Keratinocyte (primary cell): ENCODE data around the gene IFT172. TPM values are rescaled to one million over a fixed set of nuclear protein-coding genes. Genes with fewer than 3 reads are reported as not detected.
A peak's percentile ranks its signal among the peaks of the same experiment; 100 is the strongest.

ENCODE experiments used
- DNase-seq: peaks from one replicate; pipeline ENCODE4 v3.0.0-alpha.2; 2011; ENCODE audit warnings: low read depth, missing footprints, low spot score
- FAIRE-seq: peaks from 2 replicates; lab custom pipeline; 2011; peaks lifted over from hg19 to GRCh38; lab: Jason Lieb, UNC
- H2AFZ ChIP-seq: 2 replicates; pipeline ENCODE4 v1.6.0; 2012; ENCODE audit warnings: low read length, control low read depth, inconsistent platforms; ENCODE audit not compliant: control insufficient read depth
- H3K27ac ChIP-seq: 2 replicates; pipeline ENCODE4 v1.5.1; 2011; ENCODE audit warnings: low read length; ENCODE audit not compliant: control insufficient read depth, insufficient read depth
- H3K27me3 ChIP-seq: 3 replicates; pipeline ENCODE4 v1.6.0; 2011; ENCODE audit warnings: low read length; ENCODE audit not compliant: control insufficient read depth, insufficient read depth; ENCODE audit errors: extremely low read depth
- H3K36me3 ChIP-seq, 2 experiments: 2 replicates in 1 of 2; 3 replicates in 1 of 2; pipeline ENCODE4 v1.5.1; 2011; ENCODE audit warnings: low read length in 2 of 2, mild to moderate bottlenecking in 1 of 2; ENCODE audit not compliant: control insufficient read depth in 2 of 2, insufficient read depth in 2 of 2; ENCODE audit errors: extremely low read depth in 1 of 2
- H3K4me1 ChIP-seq: 3 replicates; pipeline ENCODE4 v1.5.1; 2011; ENCODE audit warnings: low read length; ENCODE audit not compliant: control insufficient read depth, insufficient read depth; ENCODE audit errors: extremely low read depth
- H3K4me2 ChIP-seq: 3 replicates; pipeline ENCODE4 v1.6.0; 2011; ENCODE audit warnings: low read depth, low read length; ENCODE audit not compliant: control insufficient read depth, insufficient read depth; ENCODE audit errors: extremely low read depth
- H3K4me3 ChIP-seq, 3 experiments: fragments of 200-600 bp in 1 of 3; sonication (generic) in 1 of 3; 2 replicates in 2 of 3; 3 replicates in 1 of 3; pipeline ENCODE4 v1.5.1; 2011 to 2016; ENCODE audit warnings: low read length in 3 of 3, mild to moderate bottlenecking in 3 of 3, control low read depth in 2 of 3, inconsistent platforms in 1 of 3, low read depth in 1 of 3, mixed read lengths in 1 of 3, mixed run types in 1 of 3, moderate library complexity in 1 of 3; ENCODE audit not compliant: control insufficient read depth in 2 of 3, insufficient read depth in 2 of 3; ENCODE audit errors: extremely low read depth in 1 of 3
- H3K79me2 ChIP-seq: 2 replicates; pipeline ENCODE4 v1.6.0; 2012; ENCODE audit warnings: low read length; ENCODE audit not compliant: control insufficient read depth, insufficient read depth
- H3K9ac ChIP-seq: 3 replicates; pipeline ENCODE4 v1.6.0; 2011; ENCODE audit warnings: low read length; ENCODE audit not compliant: control insufficient read depth, insufficient read depth; ENCODE audit errors: extremely low read depth
- H3K9me1 ChIP-seq: 3 replicates; pipeline ENCODE4 v1.6.0; 2011; ENCODE audit warnings: low read length; ENCODE audit not compliant: control insufficient read depth, insufficient read depth; ENCODE audit errors: extremely low read depth
- H3K9me3 ChIP-seq: 2 replicates; pipeline ENCODE4 v1.5.1; 2012; ENCODE audit warnings: low read depth, low read length; ENCODE audit not compliant: control insufficient read depth
- H4K20me1 ChIP-seq: 3 replicates; pipeline ENCODE4 v1.6.0; 2011; ENCODE audit warnings: low read length; ENCODE audit not compliant: control insufficient read depth, insufficient read depth; ENCODE audit errors: extremely low read depth
- EZH2 ChIP-seq: IDR thresholded peaks from one replicate; pipeline ENCODE4 v1.6.1; 2012; ENCODE audit warnings: inconsistent platforms, mild to moderate bottlenecking, low read length, moderate library complexity
- dilution Hi-C: fragments of 300-500 bp; cut with MboI; formaldehyde crosslinking; loops from one replicate; pipeline ENCODE4 v1.7.0; 2020; ENCODE audit warnings: low sequenced_read_pairs; ENCODE audit not compliant: extremely low pct_ligation_motif_present
- polyA plus RNA-seq, 5 experiments: library from polyadenylated mRNA; depleted of rRNA in 3 of 5; stranded (reverse) in 3 of 5; stranded (forward) in 1 of 5; unstranded in 1 of 5; fragments of >200 nt; gene quantifications; 1 replicate in 1 of 5; 2 replicates in 3 of 5; 3 replicates in 1 of 5; pipeline versions ENCODE4 v1.2.1 to v1.2.3, GENCODE V29; 2011 to 2012; ENCODE audit warnings: missing spikeins in 2 of 5, low read depth in 1 of 5, low replicate concordance in 1 of 5
- TF ChIP-seq, protein P1 (sequence below), 3 experiments: IDR thresholded peaks in 1 of 3; conservative IDR thresholded peaks in 1 of 3; optimal IDR thresholded peaks in 1 of 3; 2 replicates in 2 of 3; 3 replicates in 1 of 3; pipeline versions ENCODE3 to v1.5.1; 2011; ENCODE audit warnings: low read length in 3 of 3, mild to moderate bottlenecking in 3 of 3, moderate library complexity in 2 of 3, control low read depth in 1 of 3, inconsistent platforms in 1 of 3; ENCODE audit not compliant: insufficient read depth in 2 of 3; ENCODE audit errors: extremely low read depth in 1 of 3

IFT172 gene
- polyA plus RNA-seq, 1 donor (not counting 4 experiments of a cell fraction or from before 2014, with no cell fraction given) = 12.7 TPM

DNA sequence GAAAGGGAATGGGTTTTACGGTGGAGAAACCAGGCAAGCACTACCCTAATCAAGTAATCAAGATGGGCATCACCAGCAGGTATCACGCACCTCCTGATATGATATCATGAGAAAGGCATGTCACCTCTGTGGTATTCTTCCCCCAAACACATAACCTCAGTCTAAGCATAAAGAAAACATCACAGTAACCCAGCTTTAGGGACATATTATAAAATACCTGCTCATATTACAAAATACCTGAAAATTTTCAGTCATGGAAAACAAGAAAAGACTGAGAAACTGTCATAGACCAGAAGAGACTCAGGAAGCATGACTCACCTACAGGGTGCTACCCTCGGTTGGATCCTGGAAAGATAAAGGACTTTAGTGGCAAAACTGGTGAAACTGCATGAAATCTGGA is 37.6 kb upstream of the IFT172 start:
- no peak overlapping the region for H3K9ac ChIP-seq
- no peaks in the 10 kb centered on the region for H3K9me1 ChIP-seq
- no peak overlapping the region for H3K27ac ChIP-seq
- DNase-seq (peak; percentile 13), FAIRE-seq (no peak)
- peaks cover 12% of the 10 kb centered on the region for H3K4me1 ChIP-seq
- H3K9me3 ChIP-seq = no peaks in the 10 kb centered on the region
- dilution Hi-C loops = no loop called here
- no peak overlapping the region for H2AFZ ChIP-seq
- H4K20me1 ChIP-seq = no peaks in the 10 kb centered on the region
- no peak overlapping the region for H3K4me3 ChIP-seq
- H3K36me3 ChIP-seq = no peaks in the 10 kb centered on the region
- no peaks in the 10 kb centered on the region for H3K79me2 ChIP-seq
- no peak for TF ChIP-seq EZH2
- TF ChIP-seq, protein P1, sequence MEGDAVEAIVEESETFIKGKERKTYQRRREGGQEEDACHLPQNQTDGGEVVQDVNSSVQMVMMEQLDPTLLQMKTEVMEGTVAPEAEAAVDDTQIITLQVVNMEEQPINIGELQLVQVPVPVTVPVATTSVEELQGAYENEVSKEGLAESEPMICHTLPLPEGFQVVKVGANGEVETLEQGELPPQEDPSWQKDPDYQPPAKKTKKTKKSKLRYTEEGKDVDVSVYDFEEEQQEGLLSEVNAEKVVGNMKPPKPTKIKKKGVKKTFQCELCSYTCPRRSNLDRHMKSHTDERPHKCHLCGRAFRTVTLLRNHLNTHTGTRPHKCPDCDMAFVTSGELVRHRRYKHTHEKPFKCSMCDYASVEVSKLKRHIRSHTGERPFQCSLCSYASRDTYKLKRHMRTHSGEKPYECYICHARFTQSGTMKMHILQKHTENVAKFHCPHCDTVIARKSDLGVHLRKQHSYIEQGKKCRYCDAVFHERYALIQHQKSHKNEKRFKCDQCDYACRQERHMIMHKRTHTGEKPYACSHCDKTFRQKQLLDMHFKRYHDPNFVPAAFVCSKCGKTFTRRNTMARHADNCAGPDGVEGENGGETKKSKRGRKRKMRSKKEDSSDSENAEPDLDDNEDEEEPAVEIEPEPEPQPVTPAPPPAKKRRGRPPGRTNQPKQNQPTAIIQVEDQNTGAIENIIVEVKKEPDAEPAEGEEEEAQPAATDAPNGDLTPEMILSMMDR (optimal IDR thresholded peaks at IDR 0.05 in 1 of 3, IDR thresholded peaks at IDR 0.05 in 1 of 3, conservative IDR thresholded peaks at IDR 0.05 in 1 of 3; ENCODE audit: extremely low read depth in 1 of 3, insufficient read depth in 2 of 3, low read length in 3 of 3) = no peak
- no peaks in the 10 kb centered on the region for H3K27me3 ChIP-seq
- peak overlapping the region; percentile 70 for H3K4me2 ChIP-seq

DNA sequence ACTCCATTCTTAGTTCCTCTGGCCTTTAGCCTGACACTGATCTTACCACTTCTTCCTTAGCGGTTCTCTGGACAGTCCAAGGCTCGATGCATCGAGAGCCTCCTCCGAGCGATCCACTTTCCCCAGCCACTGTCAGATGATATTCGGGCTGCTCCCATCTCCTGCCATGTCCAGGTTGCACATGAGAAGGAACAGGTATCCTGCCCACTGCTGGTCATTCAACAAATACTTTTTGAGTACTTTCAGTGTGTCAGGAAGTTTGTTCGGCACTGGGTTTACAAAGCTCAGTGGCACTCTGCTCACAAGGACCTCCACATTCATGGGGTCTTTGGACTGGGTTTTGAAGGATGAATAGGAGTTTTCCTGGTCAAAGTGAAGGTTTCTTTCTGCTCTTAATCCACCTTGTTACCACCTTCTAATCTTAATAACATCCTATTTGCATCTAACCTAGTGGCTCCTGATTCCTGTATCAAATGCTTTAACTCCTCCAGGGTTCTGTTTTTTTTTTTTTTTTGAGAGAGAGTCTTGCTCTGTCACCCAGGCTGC is 32.9 kb upstream of the IFT172 start:
- no peaks in the 10 kb centered on the region for H3K79me2 ChIP-seq
- H3K36me3 ChIP-seq = no peaks in the 10 kb centered on the region
- H3K9ac ChIP-seq = no peak overlapping the region
- no peak overlapping the region for H3K4me3 ChIP-seq
- H4K20me1 ChIP-seq = no peaks in the 10 kb centered on the region
- dilution Hi-C loops = no loop called here
- peaks cover 9% of the 10 kb centered on the region for H3K4me1 ChIP-seq
- no peak for TF ChIP-seq EZH2
- TF ChIP-seq, protein P1 (optimal IDR thresholded peaks at IDR 0.05 in 1 of 3, IDR thresholded peaks at IDR 0.05 in 1 of 3, conservative IDR thresholded peaks at IDR 0.05 in 1 of 3; ENCODE audit: extremely low read depth in 1 of 3, insufficient read depth in 2 of 3, low read length in 3 of 3) = peak in 1 of 3 experiments; percentile 16
- no peak overlapping the region for H3K27ac ChIP-seq
- H2AFZ ChIP-seq = no peak overlapping the region
- no peak overlapping the region for H3K4me2 ChIP-seq
- no peaks in the 10 kb centered on the region for H3K9me3 ChIP-seq
- FAIRE-seq (no peak), DNase-seq (no peak)
- no peaks in the 10 kb centered on the region for H3K9me1 ChIP-seq
- no peaks in the 10 kb centered on the region for H3K27me3 ChIP-seq
